H9 (cell line): ENCODE data around the gene ENO4. TPM values are rescaled to one million over a fixed set of nuclear protein-coding genes. Genes with fewer than 3 reads are reported as not detected.

Experiments
- DNase-seq: peaks from one replicate; pipeline ENCODE4 v3.0.0-alpha.2; 2017
- H2AFZ ChIP-seq: one replicate; pipeline ENCODE4 v1.6.1; 2013; ENCODE audit warnings: mild to moderate bottlenecking, low read length, control low read depth, moderate library complexity
- H2AK5ac ChIP-seq: 2 replicates; pipeline ENCODE4 v1.6.1; 2013; ENCODE audit warnings: low read length, control low read depth, mixed read lengths; ENCODE audit not compliant: insufficient read length
- H2BK120ac ChIP-seq: one replicate; pipeline ENCODE4 v1.6.1; 2013; ENCODE audit warnings: low read depth, mild to moderate bottlenecking, low read length, control low read depth, inconsistent platforms; ENCODE audit not compliant: poor library complexity, severe bottlenecking
- H2BK12ac ChIP-seq: 2 replicates; pipeline ENCODE4 v1.6.1; 2013; ENCODE audit warnings: low read length, control low read depth, mixed read lengths, low read depth; ENCODE audit not compliant: insufficient read length
- H2BK15ac ChIP-seq: 2 replicates; pipeline ENCODE4 v1.6.1; 2013; ENCODE audit warnings: low read depth, low read length, control low read depth
- H2BK20ac ChIP-seq: one replicate; pipeline ENCODE4 v1.6.1; 2013; ENCODE audit warnings: low read depth, mild to moderate bottlenecking, low read length, control low read depth, inconsistent platforms; ENCODE audit not compliant: poor library complexity, severe bottlenecking
- H2BK5ac ChIP-seq: 2 replicates; pipeline ENCODE4 v1.6.1; 2013; ENCODE audit warnings: low read length, control low read depth, mixed read lengths; ENCODE audit not compliant: insufficient read length
- H3K14ac ChIP-seq: 2 replicates; pipeline ENCODE4 v1.6.1; 2013; ENCODE audit warnings: low read length, control low read depth; ENCODE audit not compliant: insufficient read depth
- H3K18ac ChIP-seq: 2 replicates; pipeline ENCODE4 v1.6.1; 2013; ENCODE audit warnings: low read depth, mild to moderate bottlenecking, mixed read lengths, low read length, control low read depth; ENCODE audit not compliant: insufficient read length
- H3K23ac ChIP-seq: 2 replicates; pipeline ENCODE4 v1.6.1; 2013; ENCODE audit warnings: low read length, control low read depth, mixed read lengths, low read depth; ENCODE audit not compliant: insufficient read length
- H3K23me2 ChIP-seq: 2 replicates; pipeline ENCODE4 v1.6.1; 2013; ENCODE audit warnings: low read depth, mild to moderate bottlenecking, mixed read lengths, low read length, control low read depth; ENCODE audit not compliant: insufficient read length, poor library complexity, severe bottlenecking
- H3K27ac ChIP-seq: 2 replicates; pipeline ENCODE4 v1.5.1; 2013; ENCODE audit warnings: low read length, control low read depth, mixed read lengths, low read depth; ENCODE audit not compliant: insufficient read length
- H3K27me3 ChIP-seq: 2 replicates; pipeline ENCODE4 v1.6.1; 2013; ENCODE audit warnings: low read length, control low read depth, inconsistent platforms; ENCODE audit not compliant: insufficient read depth
- H3K4ac ChIP-seq: 2 replicates; pipeline ENCODE4 v1.6.1; 2013; ENCODE audit warnings: low read depth, mild to moderate bottlenecking, control low read depth, inconsistent platforms, low read length, moderate library complexity
- H3K4me1 ChIP-seq: 2 replicates; pipeline ENCODE4 v1.6.1; 2013; ENCODE audit warnings: low read length, control low read depth, inconsistent platforms; ENCODE audit not compliant: insufficient read depth
- H3K4me2 ChIP-seq: 2 replicates; pipeline ENCODE4 v1.6.1; 2013; ENCODE audit warnings: low read length, control low read depth, mixed read lengths; ENCODE audit not compliant: insufficient read length, insufficient read depth
- H3K56ac ChIP-seq: 2 replicates; pipeline ENCODE4 v1.6.1; 2013; ENCODE audit warnings: low read depth, mild to moderate bottlenecking, mixed read lengths, low read length, control low read depth; ENCODE audit not compliant: insufficient read length
- H3K79me1 ChIP-seq: 2 replicates; pipeline ENCODE4 v1.6.1; 2013; ENCODE audit warnings: low read depth, mild to moderate bottlenecking, moderate library complexity, low read length, control low read depth, inconsistent platforms; ENCODE audit not compliant: insufficient read depth, poor library complexity, severe bottlenecking
- H3K79me2 ChIP-seq: 2 replicates; pipeline ENCODE4 v1.6.1; 2013; ENCODE audit warnings: low read length, control low read depth, inconsistent platforms; ENCODE audit not compliant: insufficient read depth
- H3K9ac ChIP-seq: 2 replicates; pipeline ENCODE4 v1.6.1; 2013; ENCODE audit warnings: low read length, control low read depth, mixed read lengths; ENCODE audit not compliant: insufficient read length; ENCODE audit errors: extremely low read depth
- H3K9me3 ChIP-seq: one replicate; pipeline ENCODE4 v1.6.1; 2013; ENCODE audit warnings: low read depth, low read length, inconsistent platforms; ENCODE audit not compliant: control insufficient read depth
- H3T11ph ChIP-seq: one replicate; pipeline ENCODE4 v1.6.1; 2013; ENCODE audit warnings: mild to moderate bottlenecking, low read length, control low read depth, inconsistent platforms
- H4K20me1 ChIP-seq: one replicate; pipeline ENCODE4 v1.6.1; 2013; ENCODE audit not compliant: control insufficient read depth, insufficient read length, insufficient read depth
- H4K5ac ChIP-seq: 2 replicates; pipeline ENCODE4 v1.6.1; 2013; ENCODE audit warnings: low read depth, mild to moderate bottlenecking, mixed read lengths, low read length, control low read depth; ENCODE audit not compliant: insufficient read length
- H4K8ac ChIP-seq: replicated peaks from 2 replicates; pipeline ENCODE4 v1.6.1; 2013; ENCODE audit warnings: low read length, control low read depth, mixed read lengths, low read depth; ENCODE audit not compliant: insufficient read length
- H4K91ac ChIP-seq: 2 replicates; pipeline ENCODE4 v1.6.1; 2013; ENCODE audit warnings: low read depth, mild to moderate bottlenecking, moderate library complexity, mixed read lengths, low read length, control low read depth; ENCODE audit not compliant: insufficient read length
- H3K27ac Mint-ChIP-seq, 3 experiments: 2 replicates in 2 of 3; 3 replicates in 1 of 3; pipeline ENCODE4 v1.8.0; 2020 to 2021; ENCODE audit warnings: mixed read lengths in 3 of 3, mild to moderate bottlenecking in 1 of 3, moderate library complexity in 1 of 3
- H3K27me3 Mint-ChIP-seq: 2 replicates; pipeline ENCODE4 v1.8.0; 2021; ENCODE audit warnings: low read depth, mild to moderate bottlenecking, moderate library complexity, mixed read lengths
- H3K36me3 Mint-ChIP-seq, 3 experiments: 2 replicates in 2 of 3; 3 replicates in 1 of 3; pipeline ENCODE4 v1.8.0; 2020 to 2021; ENCODE audit warnings: low read depth in 3 of 3, mixed read lengths in 3 of 3; ENCODE audit not compliant: insufficient read depth in 1 of 3
- H3K4me1 Mint-ChIP-seq, 2 experiments: 2 replicates each; pipeline ENCODE4 v1.8.0; 2020; ENCODE audit warnings: mixed read lengths in 2 of 2
- H3K4me3 Mint-ChIP-seq, 2 experiments: 2 replicates in 1 of 2; 3 replicates in 1 of 2; pipeline ENCODE4 v1.8.0; 2020 to 2021; ENCODE audit warnings: mild to moderate bottlenecking in 2 of 2, mixed read lengths in 2 of 2, moderate library complexity in 1 of 2
- H3K9me3 Mint-ChIP-seq, 2 experiments: 2 replicates in 1 of 2; 3 replicates in 1 of 2; pipeline ENCODE4 v1.8.0; 2020; ENCODE audit warnings: mild to moderate bottlenecking in 2 of 2, mixed read lengths in 2 of 2, moderate library complexity in 1 of 2
- CTCF ChIP-seq: fragments of 200-600 bp; sonication (generic); conservative IDR thresholded peaks from 3 replicates; pipeline ENCODE4 v1.8.0; 2021; ENCODE audit warnings: antibody characterized with exemption, mild to moderate bottlenecking
- WGBS: extraction: QIAGEN DNeasy Blood & Tissue Kit; methylation state at CpG from one replicate; pipeline ENCODE4 v1.1.7; 2013; ENCODE audit warnings: missing lambda C conversion rate, low lambda C conversion rate, mixed read lengths; ENCODE audit not compliant: insufficient read length; ENCODE audit errors: extremely low coverage; 5-methylcytosine and 5-hydroxymethylcytosine counted together
- total RNA-seq: library from RNA; stranded (reverse); gene quantifications from 2 replicates; pipeline ENCODE4 v1.2.1, GENCODE V29; 2021

ENO4 gene
- total RNA-seq, 1 experiment from 2014 or later: 0.26 TPM

DNA sequence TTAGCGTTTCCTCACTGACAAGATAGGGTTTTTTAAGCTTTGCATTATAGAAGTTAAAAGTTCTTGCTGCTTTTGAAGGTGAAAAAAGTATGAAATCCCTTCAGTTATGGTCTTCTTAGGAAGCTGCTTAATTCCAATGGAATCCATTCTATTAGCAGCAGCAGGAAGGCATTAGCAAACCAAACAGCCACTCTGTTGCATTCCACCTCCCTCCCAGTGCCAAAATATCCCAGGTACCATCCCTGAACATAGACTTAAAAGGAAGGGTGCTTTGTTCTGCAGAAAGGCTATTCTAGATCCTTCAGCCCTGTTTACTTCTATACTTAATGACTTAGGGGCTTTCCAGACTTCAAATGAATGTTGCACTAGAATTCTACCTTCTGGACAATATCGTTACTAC, 23.8 kb downstream of the ENO4 start:
- H3T11ph ChIP-seq: no peak overlapping the region
- H3K23ac ChIP-seq: no peak overlapping the region
- peaks cover 3% of the 10 kb centered on the region; the same call in 1 of the 2 replicates for H3K4me1 ChIP-seq
- no CpG with 5 or more reads among the region's 2 CpGs for WGBS
- H2AK5ac ChIP-seq: no peak overlapping the region
- no peak overlapping the region for H3K18ac ChIP-seq
- Mint-ChIP-seq H3K4me1 (peaks cover 39 to 45% of the 10 kb centered on the region in 2 experiments), H3K27me3 (no peaks in the 10 kb centered on the region; the same call in 1 of the 2 replicates), H3K9me3 (peaks cover 10 to 13% of the 10 kb centered on the region in 2 experiments), H3K36me3 (peaks cover 5 to 13% (median 7%) of the 10 kb centered on the region in 3 experiments), H3K27ac (peak overlapping the region in 1 of 3 experiments; percentile 85; a peak in 3 of 7 replicates), H3K4me3 (no peak overlapping the region; a peak in 1 of 5 replicates)
- H2BK15ac ChIP-seq: no peak overlapping the region
- H3K79me2 ChIP-seq: no peaks in the 10 kb centered on the region
- TF ChIP-seq CTCF: no peak
- no peaks in the 10 kb centered on the region for H3K79me1 ChIP-seq
- H3K4me2 ChIP-seq: no peak overlapping the region
- H3K4ac ChIP-seq: no peak overlapping the region
- H4K8ac ChIP-seq: no peak overlapping the region
- H2BK120ac ChIP-seq: no peak overlapping the region
- no peak overlapping the region for H3K14ac ChIP-seq
- no peak overlapping the region for H2AFZ ChIP-seq
- H3K56ac ChIP-seq: no peak overlapping the region
- H2BK5ac ChIP-seq: no peak overlapping the region
- H3K23me2 ChIP-seq: no peaks in the 10 kb centered on the region
- H4K91ac ChIP-seq: no peak overlapping the region
- H3K9ac ChIP-seq: no peak overlapping the region
- peak overlapping the region; percentile 43 for H3K27ac ChIP-seq
- no peak for DNase-seq
- H2BK20ac ChIP-seq: no peak overlapping the region
- no peak overlapping the region for H2BK12ac ChIP-seq
- no peaks in the 10 kb centered on the region for H3K27me3 ChIP-seq
- H4K5ac ChIP-seq: no peak overlapping the region
- no peaks in the 10 kb centered on the region for H3K9me3 ChIP-seq
- no peaks in the 10 kb centered on the region for H4K20me1 ChIP-seq
